GM12878 (cell line): Measurements from ENCODE around the gene EIF2S2.

ENCODE experiments used
- ASH2L ChIP-seq: fragments of 300-600, 200-600 bp; sonication (generic); IDR thresholded peaks from 2 replicates; pipeline ENCODE4 v1.6.1; 2017; ENCODE audit warnings: low read depth, mild to moderate bottlenecking, borderline replicate concordance
- EZH2 ChIP-seq: IDR thresholded peaks from 2 replicates; pipeline ENCODE4 v1.6.1; 2012; ENCODE audit warnings: low read depth, mild to moderate bottlenecking, control low read depth, inconsistent platforms, low read length, borderline replicate concordance; ENCODE audit not compliant: control insufficient read depth
- HCFC1 ChIP-seq: fragments of 150-350 bp; IDR thresholded peaks from 2 replicates; pipeline ENCODE4 v1.6.1; 2014; ENCODE audit warnings: low read length
- RFX5 ChIP-seq: IDR thresholded peaks from 2 replicates; pipeline ENCODE4 v1.6.1; 2011; ENCODE audit warnings: low read depth, low read length, improper control_type of control experiment
- SIN3A ChIP-seq: IDR thresholded peaks from 2 replicates; pipeline ENCODE4 v1.6.1; 2012; ENCODE audit warnings: low read depth, low read length, improper control_type of control experiment
- SIX5 ChIP-seq: IDR thresholded peaks from 2 replicates; pipeline ENCODE4 v1.6.1; 2011; ENCODE audit warnings: mild to moderate bottlenecking, low read depth, low read length, moderate library complexity; ENCODE audit not compliant: severe bottlenecking
- SP1 ChIP-seq: IDR thresholded peaks from one replicate; pipeline ENCODE4 v1.6.1; 2011; ENCODE audit warnings: low read depth, low read length
- STAT3 ChIP-seq: IDR thresholded peaks from 2 replicates; pipeline ENCODE4 v1.6.1; 2011; ENCODE audit warnings: low read depth, low read length, improper control_type of control experiment
- ZSCAN29 ChIP-seq: fragments of 450-650 bp; IDR thresholded peaks from 2 replicates; pipeline ENCODE4 v1.6.1; 2017; ENCODE audit warnings: mild to moderate bottlenecking, moderate library complexity
- TF ChIP-seq, protein P1 (sequence below): IDR thresholded peaks from 2 replicates; pipeline ENCODE4 v1.6.1; 2012; ENCODE audit warnings: low read depth, low read length, improper control_type of control experiment
- TF ChIP-seq, protein P2 (sequence below), 3 experiments: IDR thresholded peaks in 2 of 3; conservative IDR thresholded peaks in 1 of 3; 2 replicates each; pipeline ENCODE4 v1.5.1; 2011; ENCODE audit warnings: low read depth in 3 of 3, low read length in 3 of 3, mild to moderate bottlenecking in 3 of 3, control low read depth in 2 of 3, moderate library complexity in 2 of 3, inconsistent platforms in 1 of 3, mixed read lengths in 1 of 3; ENCODE audit not compliant: control insufficient read depth in 2 of 3, insufficient read depth in 1 of 3; ENCODE audit errors: extremely low read depth in 1 of 3
- TF ChIP-seq, protein P3 (sequence below): IDR thresholded peaks from 2 replicates; pipeline ENCODE4 v1.6.1; 2011; ENCODE audit warnings: low read depth, mild to moderate bottlenecking, low read length, moderate library complexity, borderline replicate concordance; ENCODE audit errors: extremely low read depth

DNA sequence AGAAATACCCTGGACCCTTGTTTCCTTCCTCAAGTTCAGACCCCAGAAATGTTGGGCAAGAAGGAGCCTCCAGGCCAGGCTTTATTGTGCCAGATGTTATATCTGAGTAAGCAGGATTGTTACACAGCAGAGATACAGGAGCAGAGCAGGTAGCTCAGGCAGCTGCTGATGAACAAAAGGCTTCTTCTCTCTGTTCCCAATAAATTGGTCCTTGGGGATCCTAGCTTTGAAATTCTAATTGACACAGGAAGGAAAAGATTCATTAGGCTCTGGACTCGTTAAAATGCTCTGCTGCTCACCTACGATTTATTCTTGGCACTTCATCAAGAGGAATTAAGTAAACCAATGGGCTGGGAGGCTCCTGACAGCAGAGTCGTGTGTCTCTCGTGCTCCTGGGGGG is 64.1 kb downstream of the EIF2S2 start:
- TF ChIP-seq ZSCAN29 (no peak), SP1 (no peak), SIX5 (no peak), ASH2L (no peak), STAT3 (no peak), HCFC1 (no peak), EZH2 (no peak), RFX5 (no peak), SIN3A (no peak)
- TF ChIP-seq, protein P1, sequence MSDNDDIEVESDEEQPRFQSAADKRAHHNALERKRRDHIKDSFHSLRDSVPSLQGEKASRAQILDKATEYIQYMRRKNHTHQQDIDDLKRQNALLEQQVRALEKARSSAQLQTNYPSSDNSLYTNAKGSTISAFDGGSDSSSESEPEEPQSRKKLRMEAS, result no peak
- TF ChIP-seq, protein P2, sequence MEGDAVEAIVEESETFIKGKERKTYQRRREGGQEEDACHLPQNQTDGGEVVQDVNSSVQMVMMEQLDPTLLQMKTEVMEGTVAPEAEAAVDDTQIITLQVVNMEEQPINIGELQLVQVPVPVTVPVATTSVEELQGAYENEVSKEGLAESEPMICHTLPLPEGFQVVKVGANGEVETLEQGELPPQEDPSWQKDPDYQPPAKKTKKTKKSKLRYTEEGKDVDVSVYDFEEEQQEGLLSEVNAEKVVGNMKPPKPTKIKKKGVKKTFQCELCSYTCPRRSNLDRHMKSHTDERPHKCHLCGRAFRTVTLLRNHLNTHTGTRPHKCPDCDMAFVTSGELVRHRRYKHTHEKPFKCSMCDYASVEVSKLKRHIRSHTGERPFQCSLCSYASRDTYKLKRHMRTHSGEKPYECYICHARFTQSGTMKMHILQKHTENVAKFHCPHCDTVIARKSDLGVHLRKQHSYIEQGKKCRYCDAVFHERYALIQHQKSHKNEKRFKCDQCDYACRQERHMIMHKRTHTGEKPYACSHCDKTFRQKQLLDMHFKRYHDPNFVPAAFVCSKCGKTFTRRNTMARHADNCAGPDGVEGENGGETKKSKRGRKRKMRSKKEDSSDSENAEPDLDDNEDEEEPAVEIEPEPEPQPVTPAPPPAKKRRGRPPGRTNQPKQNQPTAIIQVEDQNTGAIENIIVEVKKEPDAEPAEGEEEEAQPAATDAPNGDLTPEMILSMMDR (IDR thresholded peaks at IDR 0.05 in 2 of 3, conservative IDR thresholded peaks at IDR 0.05 in 1 of 3; ENCODE audit: control insufficient read depth in 2 of 3, extremely low read depth in 1 of 3, insufficient read depth in 1 of 3, low read depth in 3 of 3, low read length in 3 of 3), result no peak
- TF ChIP-seq, protein P3, sequence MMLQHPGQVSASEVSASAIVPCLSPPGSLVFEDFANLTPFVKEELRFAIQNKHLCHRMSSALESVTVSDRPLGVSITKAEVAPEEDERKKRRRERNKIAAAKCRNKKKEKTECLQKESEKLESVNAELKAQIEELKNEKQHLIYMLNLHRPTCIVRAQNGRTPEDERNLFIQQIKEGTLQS, result no peak
